Liver (tissue), 3 donors: Measurements from ENCODE around the gene SPATA13.

Experiments used
- RAD21 ChIP-seq, 2 donors: IDR thresholded peaks; 2 replicates each; pipeline ENCODE4 v1.6.1; 2016; ENCODE audit warnings: antibody characterized with exemption in 2 of 2, mild to moderate bottlenecking in 2 of 2
- SP1 ChIP-seq: IDR thresholded peaks from 2 replicates; pipeline ENCODE4 v1.6.1; 2018; ENCODE audit warnings: antibody characterized with exemption, mild to moderate bottlenecking
- TAF1 ChIP-seq: conservative IDR thresholded peaks from 2 replicates; pipeline ENCODE4 v1.6.1; 2016; ENCODE audit warnings: antibody characterized with exemption, mild to moderate bottlenecking
- TF ChIP-seq, protein P1 (sequence below): fragments of 150-350 bp; IDR thresholded peaks from 2 replicates; pipeline ENCODE4 v1.5.1; 2017; ENCODE audit warnings: improper control_type of control experiment, low read depth, low read length; ENCODE audit not compliant: missing input control
- TF ChIP-seq, protein P2 (sequence below): IDR thresholded peaks from 2 replicates; pipeline ENCODE4 v1.6.1; 2016; ENCODE audit warnings: antibody characterized with exemption
- TF ChIP-seq, protein P3 (sequence below): IDR thresholded peaks from 2 replicates; pipeline ENCODE4 v1.6.1; 2016; ENCODE audit warnings: antibody characterized with exemption, mild to moderate bottlenecking
- TF ChIP-seq, protein P4 (sequence below): IDR thresholded peaks from 2 replicates; pipeline ENCODE4 v1.6.1; 2016; ENCODE audit warnings: antibody characterized with exemption
- donor health status: healthy.
- donor health status: healthy.

DNA sequence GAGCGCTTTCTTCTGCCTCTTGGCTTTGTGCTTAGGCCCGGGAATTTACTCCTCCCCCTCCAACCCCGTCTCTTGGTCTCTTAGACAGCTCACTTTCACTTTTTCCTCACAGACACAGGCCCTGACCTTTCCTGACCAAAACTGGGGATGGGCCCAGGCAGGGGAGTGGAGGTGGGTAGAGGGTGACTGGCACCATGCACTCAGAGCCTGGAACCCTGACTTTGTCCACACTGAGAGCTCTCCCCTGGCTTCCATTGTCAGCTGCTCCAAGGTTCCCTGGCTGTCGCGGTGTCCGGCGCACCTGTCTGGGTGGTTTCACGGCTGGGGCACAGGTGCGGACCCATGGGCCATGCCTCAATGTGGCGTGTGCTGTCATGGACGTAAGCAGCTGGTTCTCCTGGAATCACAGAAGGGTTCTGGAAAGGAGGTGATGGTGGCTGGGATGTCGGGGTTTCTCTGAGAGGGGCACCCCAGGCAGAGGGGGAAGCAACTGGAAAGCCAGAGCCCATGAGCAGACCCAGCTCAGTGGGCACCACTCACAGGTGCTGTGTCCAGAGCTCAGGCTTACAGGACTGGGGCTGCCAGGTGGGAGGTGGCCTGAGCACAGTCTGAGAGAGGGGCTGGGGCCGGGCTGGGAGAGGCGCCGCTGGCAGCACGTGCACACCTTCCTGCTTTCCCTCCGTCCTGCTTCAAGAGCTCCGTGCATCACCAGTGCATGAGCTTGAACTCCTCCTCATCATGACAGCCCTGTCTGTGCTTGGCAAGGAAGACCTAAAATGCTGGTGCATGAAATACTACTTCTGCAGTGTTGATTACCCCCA lies 120.9 kb downstream of the SPATA13 start:
- TF ChIP-seq, protein P1, sequence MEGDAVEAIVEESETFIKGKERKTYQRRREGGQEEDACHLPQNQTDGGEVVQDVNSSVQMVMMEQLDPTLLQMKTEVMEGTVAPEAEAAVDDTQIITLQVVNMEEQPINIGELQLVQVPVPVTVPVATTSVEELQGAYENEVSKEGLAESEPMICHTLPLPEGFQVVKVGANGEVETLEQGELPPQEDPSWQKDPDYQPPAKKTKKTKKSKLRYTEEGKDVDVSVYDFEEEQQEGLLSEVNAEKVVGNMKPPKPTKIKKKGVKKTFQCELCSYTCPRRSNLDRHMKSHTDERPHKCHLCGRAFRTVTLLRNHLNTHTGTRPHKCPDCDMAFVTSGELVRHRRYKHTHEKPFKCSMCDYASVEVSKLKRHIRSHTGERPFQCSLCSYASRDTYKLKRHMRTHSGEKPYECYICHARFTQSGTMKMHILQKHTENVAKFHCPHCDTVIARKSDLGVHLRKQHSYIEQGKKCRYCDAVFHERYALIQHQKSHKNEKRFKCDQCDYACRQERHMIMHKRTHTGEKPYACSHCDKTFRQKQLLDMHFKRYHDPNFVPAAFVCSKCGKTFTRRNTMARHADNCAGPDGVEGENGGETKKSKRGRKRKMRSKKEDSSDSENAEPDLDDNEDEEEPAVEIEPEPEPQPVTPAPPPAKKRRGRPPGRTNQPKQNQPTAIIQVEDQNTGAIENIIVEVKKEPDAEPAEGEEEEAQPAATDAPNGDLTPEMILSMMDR, result no peak
- TF ChIP-seq SP1 (no peak), TAF1 (no peak), RAD21 (IDR thresholded peaks at IDR 0.05) (no peak)
- TF ChIP-seq, protein P2, sequence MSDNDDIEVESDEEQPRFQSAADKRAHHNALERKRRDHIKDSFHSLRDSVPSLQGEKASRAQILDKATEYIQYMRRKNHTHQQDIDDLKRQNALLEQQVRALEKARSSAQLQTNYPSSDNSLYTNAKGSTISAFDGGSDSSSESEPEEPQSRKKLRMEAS, result no peak
- TF ChIP-seq, protein P3, sequence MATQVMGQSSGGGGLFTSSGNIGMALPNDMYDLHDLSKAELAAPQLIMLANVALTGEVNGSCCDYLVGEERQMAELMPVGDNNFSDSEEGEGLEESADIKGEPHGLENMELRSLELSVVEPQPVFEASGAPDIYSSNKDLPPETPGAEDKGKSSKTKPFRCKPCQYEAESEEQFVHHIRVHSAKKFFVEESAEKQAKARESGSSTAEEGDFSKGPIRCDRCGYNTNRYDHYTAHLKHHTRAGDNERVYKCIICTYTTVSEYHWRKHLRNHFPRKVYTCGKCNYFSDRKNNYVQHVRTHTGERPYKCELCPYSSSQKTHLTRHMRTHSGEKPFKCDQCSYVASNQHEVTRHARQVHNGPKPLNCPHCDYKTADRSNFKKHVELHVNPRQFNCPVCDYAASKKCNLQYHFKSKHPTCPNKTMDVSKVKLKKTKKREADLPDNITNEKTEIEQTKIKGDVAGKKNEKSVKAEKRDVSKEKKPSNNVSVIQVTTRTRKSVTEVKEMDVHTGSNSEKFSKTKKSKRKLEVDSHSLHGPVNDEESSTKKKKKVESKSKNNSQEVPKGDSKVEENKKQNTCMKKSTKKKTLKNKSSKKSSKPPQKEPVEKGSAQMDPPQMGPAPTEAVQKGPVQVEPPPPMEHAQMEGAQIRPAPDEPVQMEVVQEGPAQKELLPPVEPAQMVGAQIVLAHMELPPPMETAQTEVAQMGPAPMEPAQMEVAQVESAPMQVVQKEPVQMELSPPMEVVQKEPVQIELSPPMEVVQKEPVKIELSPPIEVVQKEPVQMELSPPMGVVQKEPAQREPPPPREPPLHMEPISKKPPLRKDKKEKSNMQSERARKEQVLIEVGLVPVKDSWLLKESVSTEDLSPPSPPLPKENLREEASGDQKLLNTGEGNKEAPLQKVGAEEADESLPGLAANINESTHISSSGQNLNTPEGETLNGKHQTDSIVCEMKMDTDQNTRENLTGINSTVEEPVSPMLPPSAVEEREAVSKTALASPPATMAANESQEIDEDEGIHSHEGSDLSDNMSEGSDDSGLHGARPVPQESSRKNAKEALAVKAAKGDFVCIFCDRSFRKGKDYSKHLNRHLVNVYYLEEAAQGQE, result no peak
- TF ChIP-seq, protein P4, sequence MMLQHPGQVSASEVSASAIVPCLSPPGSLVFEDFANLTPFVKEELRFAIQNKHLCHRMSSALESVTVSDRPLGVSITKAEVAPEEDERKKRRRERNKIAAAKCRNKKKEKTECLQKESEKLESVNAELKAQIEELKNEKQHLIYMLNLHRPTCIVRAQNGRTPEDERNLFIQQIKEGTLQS, result no peak
